Measurements from ENCODE around the gene USP16. TPM values are rescaled to one million over a fixed set of nuclear protein-coding genes. Genes with fewer than 3 reads are reported as not detected.

Gene USP16
- total RNA-seq, 1 donor from 2014 or later: 17.2 TPM

GRCh38 chr21:29078869-29079767 lies 54.6 kb downstream of the USP16 start:
- Histone ChIP-seq H3K9ac (ENCODE audit: low read depth in 1 of 3, low read length in 3 of 3) (no peak overlapping the region), H3K4me1 (ENCODE audit: control insufficient read depth in 3 of 3, insufficient read depth in 3 of 3, low read length in 3 of 3) (peaks cover 0 to 3% (median 3%) of the 10 kb centered on the region in 3 donors), H3K36me3 (ENCODE audit: control insufficient read depth in 3 of 3, insufficient read depth in 3 of 3, low read length in 3 of 3) (no peaks in the 10 kb centered on the region), H3K9me3 (ENCODE audit: control insufficient read depth in 3 of 3, low read length in 3 of 3) (no peaks in the 10 kb centered on the region), H3K27ac (ENCODE audit: low read depth, low read length) (no peak overlapping the region), H3K27me3 (ENCODE audit: control insufficient read depth in 3 of 3, insufficient read depth in 3 of 3, low read length in 3 of 3) (no peaks in the 10 kb centered on the region), H3K4me3 (ENCODE audit: low read length in 3 of 3) (no peak overlapping the region)

DNA sequence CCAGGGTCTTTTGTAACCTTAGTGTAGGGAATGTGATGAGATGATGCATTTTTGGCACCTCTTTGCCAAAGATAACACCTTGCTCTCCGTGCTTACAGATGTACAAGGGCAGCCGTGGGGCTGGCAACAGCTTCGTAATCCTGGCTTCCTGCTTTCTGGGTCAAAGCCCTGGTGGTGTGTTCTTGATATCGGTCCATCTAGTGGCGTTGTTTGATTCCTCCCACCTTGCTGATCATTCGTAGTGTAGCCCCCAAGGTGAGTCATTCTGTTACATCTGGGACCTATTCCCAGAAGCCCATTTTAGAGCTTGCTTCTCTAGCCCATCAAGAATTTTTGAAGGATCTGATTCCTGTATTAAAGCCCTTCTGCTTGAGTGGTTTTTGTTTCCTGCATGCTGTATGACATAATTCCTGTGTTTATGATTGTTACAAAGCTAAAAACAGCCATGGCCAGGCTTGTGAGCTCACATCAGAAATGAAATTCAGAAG lies 56.0 kb downstream of the USP16 start:
- Histone ChIP-seq H3K36me3 (ENCODE audit: control insufficient read depth in 3 of 3, insufficient read depth in 3 of 3, low read length in 3 of 3) (no peaks in the 10 kb centered on the region), H3K27me3 (ENCODE audit: control insufficient read depth in 3 of 3, insufficient read depth in 3 of 3, low read length in 3 of 3) (no peaks in the 10 kb centered on the region), H3K9me3 (ENCODE audit: control insufficient read depth in 3 of 3, low read length in 3 of 3) (no peaks in the 10 kb centered on the region), H3K27ac (ENCODE audit: low read depth, low read length) (peak overlapping the region; percentile 10), H3K4me3 (ENCODE audit: low read length in 3 of 3) (peak overlapping the region in 1 of 3 donors; percentile 3), H3K9ac (ENCODE audit: low read depth in 1 of 3, low read length in 3 of 3) (no peak overlapping the region), H3K4me1 (ENCODE audit: control insufficient read depth in 3 of 3, insufficient read depth in 3 of 3, low read length in 3 of 3) (peaks cover 2 to 3% (median 3%) of the 10 kb centered on the region in 3 donors)

GRCh38 chr21:29082046-29082815 lies 57.8 kb downstream of the USP16 start:
- Histone ChIP-seq H3K9ac (ENCODE audit: low read depth in 1 of 3, low read length in 3 of 3) (no peak overlapping the region), H3K27me3 (ENCODE audit: control insufficient read depth in 3 of 3, insufficient read depth in 3 of 3, low read length in 3 of 3) (no peaks in the 10 kb centered on the region), H3K4me1 (ENCODE audit: control insufficient read depth in 3 of 3, insufficient read depth in 3 of 3, low read length in 3 of 3) (peaks cover 2 to 3% (median 3%) of the 10 kb centered on the region in 3 donors), H3K4me3 (ENCODE audit: low read length in 3 of 3) (no peak overlapping the region), H3K36me3 (ENCODE audit: control insufficient read depth in 3 of 3, insufficient read depth in 3 of 3, low read length in 3 of 3) (no peaks in the 10 kb centered on the region), H3K9me3 (ENCODE audit: control insufficient read depth in 3 of 3, low read length in 3 of 3) (no peaks in the 10 kb centered on the region), H3K27ac (ENCODE audit: low read depth, low read length) (no peak overlapping the region)

DNA sequence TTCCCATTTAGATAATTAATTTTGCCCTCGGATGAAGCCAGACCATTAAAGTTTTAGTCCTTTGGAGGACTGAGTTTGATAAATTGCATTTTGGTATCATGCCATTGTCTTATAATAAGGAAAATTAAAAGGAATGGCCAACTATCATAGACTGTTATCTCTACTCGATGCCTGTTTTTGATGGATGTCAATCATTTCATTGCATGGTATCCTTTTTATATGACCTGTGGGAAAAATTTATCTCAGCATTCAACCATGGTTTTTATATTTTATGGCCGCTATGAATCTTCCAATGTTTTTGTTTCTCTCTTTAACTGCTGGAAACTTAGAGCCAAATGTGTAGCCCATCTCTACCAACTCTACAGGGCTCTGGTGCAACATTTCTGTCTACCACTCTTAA lies 58.8 kb downstream of the USP16 start:
- peaks cover 2 to 3% (median 2%) of the 10 kb centered on the region in 3 donors for H3K4me1 ChIP-seq (ENCODE audit: control insufficient read depth in 3 of 3, insufficient read depth in 3 of 3, low read length in 3 of 3)
- H3K27me3 ChIP-seq (ENCODE audit: control insufficient read depth in 3 of 3, insufficient read depth in 3 of 3, low read length in 3 of 3): no peaks in the 10 kb centered on the region
- H3K4me3 ChIP-seq (ENCODE audit: low read length in 3 of 3): no peak overlapping the region
- no peaks in the 10 kb centered on the region for H3K9me3 ChIP-seq (ENCODE audit: control insufficient read depth in 3 of 3, low read length in 3 of 3)
- no peaks in the 10 kb centered on the region for H3K36me3 ChIP-seq (ENCODE audit: control insufficient read depth in 3 of 3, insufficient read depth in 3 of 3, low read length in 3 of 3)
- no peak overlapping the region for H3K27ac ChIP-seq (ENCODE audit: low read depth, low read length)
- H3K9ac ChIP-seq (ENCODE audit: low read depth in 1 of 3, low read length in 3 of 3): no peak overlapping the region

DNA sequence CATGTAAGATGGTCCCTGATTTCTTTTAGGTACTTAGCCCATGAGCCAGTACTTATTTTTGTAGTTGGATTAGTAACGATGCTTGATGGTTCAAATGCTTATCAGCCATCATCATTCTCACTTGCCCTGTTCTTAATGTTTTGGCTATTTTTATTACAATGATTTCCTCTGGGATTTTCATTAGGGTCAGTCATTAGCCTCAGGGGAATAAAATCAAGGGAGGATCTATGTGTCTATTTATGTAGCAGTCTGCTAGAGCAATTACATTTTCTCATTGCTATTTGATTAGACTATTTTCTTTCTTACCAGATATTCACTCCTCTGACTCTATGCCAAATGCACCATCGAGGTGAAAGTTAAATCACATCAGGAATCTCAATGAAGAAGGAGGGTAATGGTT lies 59.9 kb downstream of the USP16 start:
- Histone ChIP-seq H3K36me3 (ENCODE audit: control insufficient read depth in 3 of 3, insufficient read depth in 3 of 3, low read length in 3 of 3) (no peaks in the 10 kb centered on the region), H3K9me3 (ENCODE audit: control insufficient read depth in 3 of 3, low read length in 3 of 3) (no peaks in the 10 kb centered on the region), H3K27ac (ENCODE audit: low read depth, low read length) (no peak overlapping the region), H3K4me1 (ENCODE audit: control insufficient read depth in 3 of 3, insufficient read depth in 3 of 3, low read length in 3 of 3) (peaks cover 0 to 3% (median 2%) of the 10 kb centered on the region in 3 donors), H3K4me3 (ENCODE audit: low read length in 3 of 3) (no peak overlapping the region), H3K9ac (ENCODE audit: low read depth in 1 of 3, low read length in 3 of 3) (no peak overlapping the region), H3K27me3 (ENCODE audit: control insufficient read depth in 3 of 3, insufficient read depth in 3 of 3, low read length in 3 of 3) (no peaks in the 10 kb centered on the region)

DNA sequence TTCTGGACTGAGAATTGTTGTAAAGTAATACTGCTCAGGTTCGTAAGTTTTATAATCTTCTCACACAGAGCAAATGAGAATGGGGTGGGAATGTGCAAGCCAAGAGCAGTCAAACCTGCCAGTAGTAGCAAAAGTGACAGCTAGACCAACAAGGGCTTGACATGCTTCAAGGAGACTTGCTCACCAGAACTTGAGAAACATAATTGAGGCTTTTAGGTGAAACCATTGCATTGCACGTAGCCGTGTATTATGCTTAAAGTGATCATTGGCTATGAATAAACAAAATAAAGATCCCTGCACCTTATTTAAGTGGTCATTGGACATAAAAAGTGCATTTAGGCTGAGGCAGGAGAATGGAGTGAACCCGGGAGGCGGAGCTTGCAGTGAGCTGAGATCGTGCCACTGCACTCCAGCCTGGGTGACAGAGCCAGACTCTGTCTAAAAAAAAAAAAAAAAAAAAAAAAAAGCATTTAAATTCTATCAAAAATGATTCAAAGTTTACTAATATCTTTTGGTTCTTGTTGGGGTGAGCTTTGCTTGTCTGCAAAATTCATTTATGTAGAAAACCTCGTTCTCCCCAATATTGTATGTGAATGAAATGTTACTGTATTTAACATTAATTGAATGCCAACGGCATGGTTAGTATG lies 60.8 kb downstream of the USP16 start:
- Histone ChIP-seq H3K27ac (ENCODE audit: low read depth, low read length) (no peak overlapping the region), H3K27me3 (ENCODE audit: control insufficient read depth in 3 of 3, insufficient read depth in 3 of 3, low read length in 3 of 3) (no peaks in the 10 kb centered on the region), H3K9me3 (ENCODE audit: control insufficient read depth in 3 of 3, low read length in 3 of 3) (no peaks in the 10 kb centered on the region), H3K4me3 (ENCODE audit: low read length in 3 of 3) (no peak overlapping the region), H3K9ac (ENCODE audit: low read depth in 1 of 3, low read length in 3 of 3) (no peak overlapping the region), H3K4me1 (ENCODE audit: control insufficient read depth in 3 of 3, insufficient read depth in 3 of 3, low read length in 3 of 3) (peaks cover 0 to 3% (median 2%) of the 10 kb centered on the region in 3 donors), H3K36me3 (ENCODE audit: control insufficient read depth in 3 of 3, insufficient read depth in 3 of 3, low read length in 3 of 3) (no peaks in the 10 kb centered on the region)

- H3K36me3 ChIP-seq (ENCODE audit: control insufficient read depth in 3 of 3, insufficient read depth in 3 of 3, low read length in 3 of 3): no peaks in the 10 kb centered on the region
- no peaks in the 10 kb centered on the region for H3K9me3 ChIP-seq (ENCODE audit: control insufficient read depth in 3 of 3, low read length in 3 of 3)
- no peaks in the 10 kb centered on the region for H3K27me3 ChIP-seq (ENCODE audit: control insufficient read depth in 3 of 3, insufficient read depth in 3 of 3, low read length in 3 of 3)
- no peak overlapping the region for H3K27ac ChIP-seq (ENCODE audit: low read depth, low read length)
- no peak overlapping the region for H3K4me3 ChIP-seq (ENCODE audit: low read length in 3 of 3)
- H3K4me1 ChIP-seq (ENCODE audit: control insufficient read depth in 3 of 3, insufficient read depth in 3 of 3, low read length in 3 of 3): peaks cover 6 to 9% (median 6%) of the 10 kb centered on the region in 3 donors
- no peak overlapping the region for H3K9ac ChIP-seq (ENCODE audit: low read depth in 1 of 3, low read length in 3 of 3)
Measured at GRCh38 chr21:29091033-29091432, 66.6 kb downstream of the USP16 start.

GRCh38 chr21:29092102-29092959 lies 67.9 kb downstream of the USP16 start:
- Histone ChIP-seq H3K9me3 (ENCODE audit: control insufficient read depth in 3 of 3, low read length in 3 of 3) (no peaks in the 10 kb centered on the region), H3K9ac (ENCODE audit: low read depth in 1 of 3, low read length in 3 of 3) (peak overlapping the region in 2 of 3 donors; percentile 1 to 2), H3K27ac (ENCODE audit: low read depth, low read length) (peak overlapping the region; percentile 10), H3K27me3 (ENCODE audit: control insufficient read depth in 3 of 3, insufficient read depth in 3 of 3, low read length in 3 of 3) (no peaks in the 10 kb centered on the region), H3K36me3 (ENCODE audit: control insufficient read depth in 3 of 3, insufficient read depth in 3 of 3, low read length in 3 of 3) (no peaks in the 10 kb centered on the region), H3K4me1 (ENCODE audit: control insufficient read depth in 3 of 3, insufficient read depth in 3 of 3, low read length in 3 of 3) (peaks cover 6 to 9% (median 6%) of the 10 kb centered on the region in 3 donors), H3K4me3 (ENCODE audit: low read length in 3 of 3) (peak overlapping the region in 2 of 3 donors; percentile 6 to 36)
